Measurements from ENCODE around the gene NEDD9. TPM values are rescaled to one million over a fixed set of nuclear protein-coding genes. Genes with fewer than 3 reads are reported as not detected.
A peak's percentile ranks its signal among the peaks of the same experiment; 100 is the strongest.

NEDD9 gene
- total RNA-seq, 1 donor from 2014 or later: 14.1 TPM

- Mint-ChIP-seq H3K27me3 (ENCODE audit: low read depth) (peaks cover 10% of the 10 kb centered on the region), H3K36me3 (ENCODE audit: low read depth) (peaks cover 5% of the 10 kb centered on the region), H3K4me1 (peaks cover 12% of the 10 kb centered on the region), H3K9me3 (no peaks in the 10 kb centered on the region), H3K4me3 (no peak overlapping the region), H3K27ac (ENCODE audit: unreplicated experiment) (no peak overlapping the region)
- TF ChIP-seq CTCF (conservative IDR thresholded peaks at IDR 0.05): no peak
- DNase-seq (ENCODE audit: low read depth, low spot score): no peak
These were observed 79.9 kb downstream of the NEDD9 start for GRCh38 chr6:11152581-11152980.

- Mint-ChIP-seq H3K9me3 (no peaks in the 10 kb centered on the region), H3K4me3 (no peak overlapping the region), H3K27ac (ENCODE audit: unreplicated experiment) (no peak overlapping the region), H3K4me1 (peaks cover 12% of the 10 kb centered on the region), H3K36me3 (ENCODE audit: low read depth) (peaks cover 5% of the 10 kb centered on the region), H3K27me3 (ENCODE audit: low read depth) (peaks cover 10% of the 10 kb centered on the region)
- no peak for DNase-seq (ENCODE audit: low read depth, low spot score)
- no peak for TF ChIP-seq CTCF (conservative IDR thresholded peaks at IDR 0.05)
These were observed 81.0 kb downstream of the NEDD9 start for GRCh38 chr6:11151488-11151887.

GRCh38 chr6:11149551-11149950 is 82.9 kb downstream of the NEDD9 start:
- H3K4me1 Mint-ChIP-seq: peaks cover 11% of the 10 kb centered on the region
- H3K27me3 Mint-ChIP-seq (ENCODE audit: low read depth): peaks cover 8% of the 10 kb centered on the region
- no peak for TF ChIP-seq CTCF (conservative IDR thresholded peaks at IDR 0.05)
- H3K27ac Mint-ChIP-seq (ENCODE audit: unreplicated experiment): no peak overlapping the region
- peaks cover 3% of the 10 kb centered on the region for H3K36me3 Mint-ChIP-seq (ENCODE audit: low read depth)
- H3K4me3 Mint-ChIP-seq: no peak overlapping the region
- no peak for DNase-seq (ENCODE audit: low read depth, low spot score)
- H3K9me3 Mint-ChIP-seq: no peaks in the 10 kb centered on the region

GRCh38 chr6:11146117-11146826 is 86.2 kb downstream of the NEDD9 start:
- Mint-ChIP-seq H3K9me3 (no peaks in the 10 kb centered on the region), H3K27me3 (ENCODE audit: low read depth) (no peaks in the 10 kb centered on the region), H3K36me3 (ENCODE audit: low read depth) (no peaks in the 10 kb centered on the region), H3K4me1 (peaks cover 12% of the 10 kb centered on the region), H3K4me3 (no peak overlapping the region), H3K27ac (ENCODE audit: unreplicated experiment) (peak overlapping the region; percentile 39)
- no peak for TF ChIP-seq CTCF (conservative IDR thresholded peaks at IDR 0.05)
- no peak for DNase-seq (ENCODE audit: low read depth, low spot score)

GRCh38 chr6:11144393-11144851 is 88.0 kb downstream of the NEDD9 start:
- TF ChIP-seq CTCF (conservative IDR thresholded peaks at IDR 0.05): peak; percentile 98
- Mint-ChIP-seq H3K4me3 (no peak overlapping the region), H3K9me3 (no peaks in the 10 kb centered on the region), H3K36me3 (ENCODE audit: low read depth) (peaks cover 3% of the 10 kb centered on the region), H3K27me3 (ENCODE audit: low read depth) (no peaks in the 10 kb centered on the region), H3K27ac (ENCODE audit: unreplicated experiment) (no peak overlapping the region), H3K4me1 (peaks cover 13% of the 10 kb centered on the region)
- DNase-seq (ENCODE audit: low read depth, low spot score): peak; percentile 77

Data from neural crest cell (in vitro differentiated cells).